A673 (cell line): ENCODE measurements around the gene CERS6.

Experiments used
- CTCF ChIP-seq: fragments of 300-800, 200-600 bp; sonication (generic); conservative IDR thresholded peaks from 2 replicates; pipeline ENCODE4 v1.5.1; 2017; ENCODE audit warnings: low read depth, mild to moderate bottlenecking, antibody characterized with exemption, low read length, moderate library complexity, mixed read lengths
- EZH2 ChIP-seq: fragments of 200-600 bp; sonication (generic); IDR thresholded peaks from 2 replicates; pipeline ENCODE4 v1.6.1; 2017; ENCODE audit warnings: borderline replicate concordance, low read depth, mild to moderate bottlenecking, mixed read lengths, antibody characterized with exemption, low read length; ENCODE audit not compliant: poor library complexity, severe bottlenecking

- TF ChIP-seq CTCF (no peak), EZH2 (no peak)
Measured at GRCh38 chr2:168427451-168427850, 28.6 kb upstream of the CERS6 start.
